Trophoblast cell (in vitro differentiated cells and primary cell): ENCODE results near the gene ADCY5.

Source experiments
- DNase-seq, 2 donors: peaks; one replicate each; pipeline ENCODE4 v3.0.0-alpha.2; 2016
- H2AFZ ChIP-seq: 2 replicates; pipeline ENCODE4 v1.6.1; 2013; ENCODE audit warnings: low read length, moderate library complexity, mild to moderate bottlenecking; ENCODE audit not compliant: insufficient read depth, poor library complexity
- H2AK5ac ChIP-seq: 2 replicates; pipeline ENCODE4 v1.6.1; 2013; ENCODE audit warnings: mild to moderate bottlenecking, low read length
- H2BK120ac ChIP-seq: 2 replicates; pipeline ENCODE4 v1.6.1; 2013; ENCODE audit warnings: low read length, mild to moderate bottlenecking, moderate library complexity; ENCODE audit not compliant: insufficient read depth, poor library complexity
- H2BK12ac ChIP-seq: 2 replicates; pipeline ENCODE4 v1.6.1; 2013; ENCODE audit warnings: mild to moderate bottlenecking, low read length, moderate library complexity
- H2BK5ac ChIP-seq: 2 replicates; pipeline ENCODE4 v1.6.1; 2013; ENCODE audit warnings: low read length, low read depth, moderate library complexity, mild to moderate bottlenecking; ENCODE audit not compliant: poor library complexity
- H3K14ac ChIP-seq: 2 replicates; pipeline ENCODE4 v1.6.1; 2013; ENCODE audit warnings: mild to moderate bottlenecking, low read length
- H3K18ac ChIP-seq: 2 replicates; pipeline ENCODE4 v1.6.1; 2013; ENCODE audit warnings: mild to moderate bottlenecking, low read length
- H3K23ac ChIP-seq: 2 replicates; pipeline ENCODE4 v1.6.1; 2013; ENCODE audit warnings: low read length
- H3K27ac ChIP-seq: 2 replicates; pipeline ENCODE4 v1.5.1; 2013; ENCODE audit warnings: low read depth, mild to moderate bottlenecking, inconsistent platforms, low read length, moderate library complexity
- H3K27me3 ChIP-seq: 2 replicates; pipeline ENCODE4 v1.6.1; 2013; ENCODE audit warnings: inconsistent platforms, mild to moderate bottlenecking, low read length, moderate library complexity; ENCODE audit not compliant: insufficient read depth
- H3K36me3 ChIP-seq, 2 experiments: 1 replicate in 1 of 2; 2 replicates in 1 of 2; pipeline ENCODE4 v1.6.1; 2013; ENCODE audit warnings: low read length in 2 of 2, mild to moderate bottlenecking in 2 of 2, moderate library complexity in 1 of 2; ENCODE audit not compliant: insufficient read depth in 2 of 2, control insufficient read depth in 1 of 2
- H3K4ac ChIP-seq: 2 replicates; pipeline ENCODE4 v1.6.1; 2013; ENCODE audit warnings: low read depth, mild to moderate bottlenecking, low read length, moderate library complexity
- H3K4me1 ChIP-seq, 2 experiments: 1 replicate in 1 of 2; 2 replicates in 1 of 2; pipeline ENCODE4 v1.6.1; 2013; ENCODE audit warnings: low read length in 2 of 2, mild to moderate bottlenecking in 2 of 2, moderate library complexity in 1 of 2; ENCODE audit not compliant: insufficient read depth in 2 of 2, control insufficient read depth in 1 of 2
- H3K4me2 ChIP-seq: 2 replicates; pipeline ENCODE4 v1.6.1; 2013; ENCODE audit warnings: inconsistent platforms, mild to moderate bottlenecking, low read length, moderate library complexity
- H3K4me3 ChIP-seq: 2 replicates; pipeline ENCODE4 v1.5.1; 2013; ENCODE audit warnings: mild to moderate bottlenecking, low read depth, low read length, inconsistent platforms
- H3K79me1 ChIP-seq: one replicate; pipeline ENCODE4 v1.6.1; 2013; ENCODE audit warnings: low read length
- H3K79me2 ChIP-seq: 2 replicates; pipeline ENCODE4 v1.6.1; 2013; ENCODE audit warnings: low read length, mild to moderate bottlenecking; ENCODE audit not compliant: control insufficient read depth, insufficient read depth, poor library complexity
- H3K9ac ChIP-seq: 2 replicates; pipeline ENCODE4 v1.6.1; 2013; ENCODE audit warnings: mild to moderate bottlenecking, low read length
- H3K9me3 ChIP-seq: 2 replicates; pipeline ENCODE4 v1.6.1; 2013; ENCODE audit warnings: low read depth, mild to moderate bottlenecking, control low read depth, inconsistent platforms, low read length; ENCODE audit not compliant: insufficient read depth
- H4K12ac ChIP-seq: 2 replicates; pipeline ENCODE4 v1.6.1; 2013; ENCODE audit warnings: low read depth, mild to moderate bottlenecking, low read length, moderate library complexity
- H4K8ac ChIP-seq: 2 replicates; pipeline ENCODE4 v1.6.1; 2013; ENCODE audit warnings: low read depth, mild to moderate bottlenecking, low read length, moderate library complexity
- H4K91ac ChIP-seq: one replicate; pipeline ENCODE4 v1.6.1; 2013; ENCODE audit warnings: low read depth, mild to moderate bottlenecking, low read length, moderate library complexity
- WGBS: extraction: QIAGEN DNeasy Blood & Tissue Kit; methylation state at CpG from one replicate; pipeline ENCODE4 v1.1.7; 2013; ENCODE audit warnings: missing lambda C conversion rate; ENCODE audit not compliant: insufficient read length, insufficient coverage; ENCODE audit errors: extremely low coverage; 5-methylcytosine and 5-hydroxymethylcytosine counted together

Gene ADCY5

GRCh38 chr3:123459862-123460261 lies 11.0 kb upstream of the ADCY5 start:
- Histone ChIP-seq H4K8ac (no peak overlapping the region), H3K9ac (no peak overlapping the region), H3K27me3 (no peaks in the 10 kb centered on the region), H3K79me1 (no peaks in the 10 kb centered on the region), H2BK12ac (no peak overlapping the region), H3K4me1 (no peaks in the 10 kb centered on the region), H3K9me3 (no peaks in the 10 kb centered on the region), H3K79me2 (no peaks in the 10 kb centered on the region), H3K23ac (no peak overlapping the region), H3K4me3 (no peak overlapping the region), H3K27ac (no peak overlapping the region), H3K4ac (no peak overlapping the region), H3K4me2 (no peak overlapping the region), H3K36me3 (no peaks in the 10 kb centered on the region), H2AFZ (no peak overlapping the region), H4K12ac (no peak overlapping the region), H3K18ac (no peak overlapping the region), H2BK5ac (no peak overlapping the region), H4K91ac (no peak overlapping the region), H2AK5ac (no peak overlapping the region), H3K14ac (no peak overlapping the region), H2BK120ac (no peak overlapping the region)
- WGBS: no CpG with 5 or more reads among the region's 8 CpGs
- DNase-seq: no peak

- H2BK120ac ChIP-seq: no peak overlapping the region
Observed at GRCh38 chr3:123458255-123458654, 9.4 kb upstream of the ADCY5 start.

DNA sequence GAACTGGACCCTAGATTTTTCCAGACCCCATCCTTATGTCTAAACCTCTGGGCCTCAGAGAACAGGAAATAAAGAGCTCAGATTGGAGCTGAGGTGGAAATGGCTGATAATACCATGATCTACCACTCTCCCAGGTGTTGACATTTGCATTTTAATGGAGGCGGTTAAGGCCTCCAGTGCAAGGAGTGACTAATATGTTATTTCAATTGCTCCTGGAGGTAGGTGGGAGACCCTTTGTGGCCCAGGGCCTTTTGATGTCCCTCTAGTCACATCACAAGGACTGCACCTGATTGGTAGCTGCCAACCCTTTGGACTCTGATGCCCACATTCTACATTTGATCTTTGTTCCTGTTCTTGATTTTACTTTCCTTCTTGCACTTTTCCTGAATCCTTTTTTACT lies 9.0 kb upstream of the ADCY5 start:
- H3K23ac ChIP-seq: no peak overlapping the region
- H3K79me2 ChIP-seq: no peaks in the 10 kb centered on the region
- no peak for DNase-seq
- H2AFZ ChIP-seq: no peak overlapping the region
- no peaks in the 10 kb centered on the region for H3K79me1 ChIP-seq
- no peak overlapping the region for H2BK120ac ChIP-seq
- H3K14ac ChIP-seq: no peak overlapping the region
- no peak overlapping the region for H3K4ac ChIP-seq
- no CpG with 5 or more reads among the region's 1 CpG for WGBS
- no peak overlapping the region for H2BK12ac ChIP-seq
- H2BK5ac ChIP-seq: no peak overlapping the region
- no peaks in the 10 kb centered on the region for H3K9me3 ChIP-seq
- H2AK5ac ChIP-seq: no peak overlapping the region
- no peaks in the 10 kb centered on the region for H3K36me3 ChIP-seq
- no peaks in the 10 kb centered on the region for H3K27me3 ChIP-seq
- no peak overlapping the region for H4K8ac ChIP-seq
- no peak overlapping the region for H3K4me3 ChIP-seq
- no peak overlapping the region for H3K27ac ChIP-seq
- no peak overlapping the region for H4K91ac ChIP-seq
- no peak overlapping the region for H3K9ac ChIP-seq
- no peak overlapping the region for H3K18ac ChIP-seq
- no peak overlapping the region for H4K12ac ChIP-seq
- no peaks in the 10 kb centered on the region for H3K4me1 ChIP-seq
- no peak overlapping the region for H3K4me2 ChIP-seq

More at GRCh38 chr3:123458255-123458654, 9.4 kb upstream of the ADCY5 start:
- H3K4me3 ChIP-seq: no peak overlapping the region
- H2AFZ ChIP-seq: no peak overlapping the region
- H3K9me3 ChIP-seq: no peaks in the 10 kb centered on the region
- H2AK5ac ChIP-seq: no peak overlapping the region
- no peaks in the 10 kb centered on the region for H3K4me1 ChIP-seq
- no peaks in the 10 kb centered on the region for H3K79me2 ChIP-seq
- WGBS: no CpG with 5 or more reads among the region's 5 CpGs
- no peak overlapping the region for H3K18ac ChIP-seq
- no peak overlapping the region for H4K12ac ChIP-seq
- no peak overlapping the region for H3K23ac ChIP-seq
- no peaks in the 10 kb centered on the region for H3K36me3 ChIP-seq
- no peaks in the 10 kb centered on the region for H3K27me3 ChIP-seq
- no peak overlapping the region for H3K4me2 ChIP-seq
- no peak overlapping the region for H3K14ac ChIP-seq
- DNase-seq: no peak
- no peak overlapping the region for H2BK5ac ChIP-seq
- H3K4ac ChIP-seq: no peak overlapping the region
- no peak overlapping the region for H4K8ac ChIP-seq
- H4K91ac ChIP-seq: no peak overlapping the region
- no peak overlapping the region for H3K9ac ChIP-seq
- no peak overlapping the region for H3K27ac ChIP-seq
- no peak overlapping the region for H2BK12ac ChIP-seq
- H3K79me1 ChIP-seq: no peaks in the 10 kb centered on the region

- no peak overlapping the region for H3K18ac ChIP-seq
- peaks cover under 1 to 7% of the 10 kb centered on the region in 2 experiments for H3K4me1 ChIP-seq
- H2BK12ac ChIP-seq: no peak overlapping the region
- no CpG with 5 or more reads among the region's 3 CpGs for WGBS
- H3K4me2 ChIP-seq: no peak overlapping the region
- no peak overlapping the region for H2AFZ ChIP-seq
- H3K79me1 ChIP-seq: no peaks in the 10 kb centered on the region
- no peak overlapping the region for H2AK5ac ChIP-seq
- no peak overlapping the region for H4K12ac ChIP-seq
- no peaks in the 10 kb centered on the region for H3K9me3 ChIP-seq
- H3K79me2 ChIP-seq: no peaks in the 10 kb centered on the region
- H3K4ac ChIP-seq: no peak overlapping the region
- no peak overlapping the region for H4K91ac ChIP-seq
- no peak for DNase-seq
- H3K23ac ChIP-seq: no peak overlapping the region
- no peaks in the 10 kb centered on the region for H3K36me3 ChIP-seq
- no peak overlapping the region for H3K4me3 ChIP-seq
- H3K27ac ChIP-seq: no peak overlapping the region
- H2BK120ac ChIP-seq: no peak overlapping the region
- H3K14ac ChIP-seq: no peak overlapping the region
- H3K27me3 ChIP-seq: peaks cover 25% of the 10 kb centered on the region
- no peak overlapping the region for H4K8ac ChIP-seq
- no peak overlapping the region for H2BK5ac ChIP-seq
- H3K9ac ChIP-seq: no peak overlapping the region
Observed at GRCh38 chr3:123453675-123454074, 4.8 kb upstream of the ADCY5 start.
